CD8-positive, alpha-beta memory T cell (primary cell): Measurements from ENCODE around the gene ZEB2. TPM values are rescaled to one million over a fixed set of nuclear protein-coding genes. Genes with fewer than 3 reads are reported as not detected.
A peak's percentile ranks its signal among the peaks of the same experiment; 100 is the strongest.

Experiments used
- CTCF ChIA-PET: fragments of 350-600 bp; sonication (Branson Sonifier 250); formaldehyde crosslinking; loops from one replicate; lab custom pipeline; 2021; ENCODE audit warnings: antibody characterized with exemption; lab: Charles Lee
- POLR2A ChIA-PET: fragments of 350-600 bp; sonication (Branson Sonifier 250); formaldehyde crosslinking; loops from one replicate; lab custom pipeline; 2021; ENCODE audit warnings: antibody characterized with exemption; lab: Charles Lee
- DNase-seq, 5 donors: peaks; one replicate each; pipeline versions ENCODE4 v3.0.0 to v3.0.0-alpha.2; 2020 to 2022; ENCODE audit warnings: mixed read lengths in 1 of 5
- H3K27ac ChIP-seq: one replicate; pipeline ENCODE4 v1.7.0; 2013; ENCODE audit warnings: low read depth, mild to moderate bottlenecking, low read length, moderate library complexity
- H3K27me3 ChIP-seq: 2 replicates; pipeline ENCODE4 v1.7.0; 2013; ENCODE audit warnings: low read length, mild to moderate bottlenecking; ENCODE audit not compliant: insufficient read depth, poor library complexity, severe bottlenecking
- H3K36me3 ChIP-seq: 2 replicates; pipeline ENCODE4 v1.7.0; 2013; ENCODE audit warnings: mild to moderate bottlenecking, low read length, moderate library complexity; ENCODE audit not compliant: insufficient read depth
- H3K4me1 ChIP-seq: 2 replicates; pipeline ENCODE4 v1.7.0; 2013; ENCODE audit warnings: mild to moderate bottlenecking, low read length, moderate library complexity; ENCODE audit not compliant: insufficient read depth
- H3K4me3 ChIP-seq: 2 replicates; pipeline ENCODE4 v1.7.0; 2013; ENCODE audit warnings: mild to moderate bottlenecking, low read length
- H3K9me3 ChIP-seq: 2 replicates; pipeline ENCODE4 v1.7.0; 2013; ENCODE audit warnings: mild to moderate bottlenecking, low read length
- H3K27ac Mint-ChIP-seq, 8 donors: one replicate each; pipeline ENCODE4 v1.8.0; 2020 to 2021; ENCODE audit warnings: mixed read lengths in 8 of 8, mild to moderate bottlenecking in 6 of 8, inconsistent platforms in 3 of 8, moderate library complexity in 3 of 8
- H3K27me3 Mint-ChIP-seq, 2 donors: one replicate each; pipeline ENCODE4 v1.8.0; 2020 to 2021; ENCODE audit warnings: mixed read lengths in 2 of 2, mild to moderate bottlenecking in 1 of 2, moderate library complexity in 1 of 2
- H3K36me3 Mint-ChIP-seq, 3 donors: one replicate each; pipeline ENCODE4 v1.8.0; 2020 to 2021; ENCODE audit warnings: mixed read lengths in 3 of 3, inconsistent platforms in 1 of 3, mild to moderate bottlenecking in 1 of 3
- H3K4me1 Mint-ChIP-seq, 3 donors: one replicate each; pipeline ENCODE4 v1.8.0; 2020 to 2021; ENCODE audit warnings: mixed read lengths in 3 of 3, inconsistent platforms in 1 of 3, mild to moderate bottlenecking in 1 of 3
- H3K4me3 Mint-ChIP-seq, 7 donors: one replicate each; pipeline ENCODE4 v1.8.0; 2020 to 2021; ENCODE audit warnings: mixed read lengths in 7 of 7, mild to moderate bottlenecking in 6 of 7, moderate library complexity in 4 of 7, inconsistent platforms in 2 of 7
- H3K9me3 Mint-ChIP-seq, 5 donors: one replicate each; pipeline ENCODE4 v1.8.0; 2020 to 2022; ENCODE audit warnings: mixed read lengths in 5 of 5, mild to moderate bottlenecking in 3 of 5, moderate library complexity in 2 of 5, inconsistent platforms in 1 of 5
- polyA plus RNA-seq: library from polyadenylated mRNA; unstranded; fragments of 300-500 nt; fragmentation: Illumina TruSeq; gene quantifications from one replicate; pipeline ENCODE4 v1.2.3, GENCODE V29; 2021
- total RNA-seq, 2 experiments: library from RNA; stranded (reverse); gene quantifications; one replicate each; pipeline ENCODE4 v1.2.3, GENCODE V29; 2021

The ZEB2 gene
- total and polyA plus RNA-seq, 3 experiments from 2014 or later: 20.6 to 35.8 (median 32.7) TPM

DNA sequence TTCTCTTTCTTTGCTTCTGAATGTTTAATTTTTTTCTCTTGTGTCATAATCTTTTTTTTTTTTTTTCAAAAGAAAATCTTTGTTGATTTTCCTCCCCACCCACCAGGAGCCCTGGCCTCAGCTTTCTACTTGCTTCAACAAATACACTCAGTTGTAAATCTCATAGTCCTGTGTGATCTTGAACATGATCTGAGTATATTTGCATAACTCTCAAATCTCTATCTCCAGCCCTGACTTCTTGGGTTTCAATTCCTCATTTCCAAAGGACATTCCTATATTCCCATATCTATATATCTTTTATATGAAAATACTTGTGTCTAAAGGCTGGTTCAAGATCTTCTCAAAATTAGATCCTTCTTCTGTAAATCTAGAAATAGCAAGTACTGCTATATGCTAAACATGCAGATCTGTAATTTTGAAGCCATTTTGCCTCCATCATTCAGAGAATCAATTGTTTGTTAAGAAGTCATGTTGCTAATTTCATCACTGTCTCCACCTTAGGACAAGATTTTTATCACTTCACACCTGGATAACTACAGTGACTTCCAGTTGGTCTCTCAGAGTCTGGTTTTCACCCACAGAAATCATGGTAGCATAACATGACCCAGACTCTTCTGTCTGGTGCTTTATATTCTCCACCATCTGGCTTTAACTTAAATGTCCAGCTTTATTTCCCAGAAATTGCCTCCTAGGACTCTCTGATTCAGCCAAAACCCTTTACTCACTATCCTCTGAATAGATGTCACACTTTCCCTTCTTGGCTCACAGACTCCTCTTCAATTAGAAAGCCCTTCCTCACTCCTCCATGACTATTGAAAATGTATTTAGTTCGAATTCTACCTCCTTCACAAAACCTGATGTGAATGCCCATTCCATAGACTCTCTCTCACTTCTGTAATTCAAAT lies 98.1 kb downstream of the ZEB2 start:
- POLR2A ChIA-PET: no interaction called here
- no peak for DNase-seq
- Mint-ChIP-seq H3K27ac (peak overlapping the region in 1 of 8 donors; percentile 72), H3K36me3 (peaks cover 12 to 28% (median 18%) of the 10 kb centered on the region in 3 donors), H3K4me3 (no peak overlapping the region), H3K27me3 (no peaks in the 10 kb centered on the region), H3K4me1 (peaks cover 3 to 7% (median 7%) of the 10 kb centered on the region in 3 donors), H3K9me3 (peaks cover 0 to 4% (median 2%) of the 10 kb centered on the region in 5 donors)
- Histone ChIP-seq H3K4me3 (no peak overlapping the region), H3K36me3 (no peaks in the 10 kb centered on the region), H3K4me1 (no peaks in the 10 kb centered on the region), H3K27me3 (no peaks in the 10 kb centered on the region), H3K27ac (no peak overlapping the region), H3K9me3 (no peaks in the 10 kb centered on the region)
- CTCF ChIA-PET: no interaction called here

GRCh38 chr2:144419218-144419617 lies 100.7 kb downstream of the ZEB2 start:
- H3K4me3 ChIP-seq: no peak overlapping the region
- no peaks in the 10 kb centered on the region for H3K27me3 Mint-ChIP-seq
- no peaks in the 10 kb centered on the region for H3K27me3 ChIP-seq
- no peak overlapping the region for H3K27ac ChIP-seq
- peaks cover 12 to 28% (median 20%) of the 10 kb centered on the region in 3 donors for H3K4me1 Mint-ChIP-seq
- peaks cover 0 to 4% (median 2%) of the 10 kb centered on the region in 5 donors for H3K9me3 Mint-ChIP-seq
- H3K4me3 Mint-ChIP-seq: no peak overlapping the region
- ChIA-PET POLR2A (no interaction called here), CTCF (no interaction called here)
- H3K36me3 ChIP-seq: no peaks in the 10 kb centered on the region
- no peak for DNase-seq
- no peaks in the 10 kb centered on the region for H3K9me3 ChIP-seq
- H3K4me1 ChIP-seq: no peaks in the 10 kb centered on the region
- peaks cover 14 to 25% (median 22%) of the 10 kb centered on the region in 3 donors for H3K36me3 Mint-ChIP-seq
- peak overlapping the region in 1 of 8 donors; percentile 20 for H3K27ac Mint-ChIP-seq

DNA sequence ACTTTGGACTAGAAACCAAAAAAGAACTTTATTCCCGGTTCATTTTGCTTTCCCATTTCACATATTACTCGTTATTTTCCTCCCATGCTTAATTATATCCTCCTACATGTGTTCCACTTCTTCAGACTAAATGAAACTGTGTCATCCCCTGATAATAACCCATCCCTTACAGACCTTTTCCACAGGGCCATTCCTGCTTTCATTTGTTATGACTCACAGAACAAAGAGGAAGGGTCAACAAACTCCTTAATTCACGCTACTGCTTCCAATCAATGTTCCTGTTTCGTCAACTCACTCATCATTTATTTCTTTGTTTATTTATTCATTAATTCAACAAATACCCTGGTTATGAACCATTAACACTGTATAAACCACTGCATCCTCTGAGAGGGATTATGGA lies 104.5 kb downstream of the ZEB2 start:
- Mint-ChIP-seq H3K4me3 (no peak overlapping the region), H3K27ac (peak overlapping the region in 1 of 8 donors; percentile 36), H3K9me3 (peaks cover 0 to 4% (median 2%) of the 10 kb centered on the region in 5 donors), H3K36me3 (peaks cover 6 to 12% (median 11%) of the 10 kb centered on the region in 3 donors), H3K4me1 (peaks cover 18 to 30% (median 24%) of the 10 kb centered on the region in 3 donors), H3K27me3 (no peaks in the 10 kb centered on the region)
- H3K9me3 ChIP-seq: no peaks in the 10 kb centered on the region
- DNase-seq: no peak
- H3K36me3 ChIP-seq: no peaks in the 10 kb centered on the region
- no peaks in the 10 kb centered on the region for H3K4me1 ChIP-seq
- H3K27ac ChIP-seq: no peak overlapping the region
- H3K27me3 ChIP-seq: no peaks in the 10 kb centered on the region
- H3K4me3 ChIP-seq: no peak overlapping the region
- POLR2A ChIA-PET: no interaction called here
- CTCF ChIA-PET: no interaction called here

GRCh38 chr2:144414324-144414845 lies 105.5 kb downstream of the ZEB2 start:
- Histone ChIP-seq H3K27me3 (no peaks in the 10 kb centered on the region), H3K4me1 (no peaks in the 10 kb centered on the region), H3K9me3 (no peaks in the 10 kb centered on the region), H3K4me3 (no peak overlapping the region), H3K36me3 (no peaks in the 10 kb centered on the region), H3K27ac (no peak overlapping the region)
- peak overlapping the region in 6 of 7 donors; percentile 8 to 77 (median 46) for H3K4me3 Mint-ChIP-seq
- DNase-seq: no peak
- H3K27me3 Mint-ChIP-seq: no peaks in the 10 kb centered on the region
- CTCF ChIA-PET: no interaction called here
- peaks cover 0 to 4% (median 2%) of the 10 kb centered on the region in 5 donors for H3K9me3 Mint-ChIP-seq
- peaks cover 6 to 14% (median 10%) of the 10 kb centered on the region in 3 donors for H3K36me3 Mint-ChIP-seq
- POLR2A ChIA-PET: no interaction called here
- peaks cover 18 to 30% (median 24%) of the 10 kb centered on the region in 3 donors for H3K4me1 Mint-ChIP-seq
- peak overlapping the region in 6 of 8 donors; percentile 8 to 87 (median 42) for H3K27ac Mint-ChIP-seq

DNA sequence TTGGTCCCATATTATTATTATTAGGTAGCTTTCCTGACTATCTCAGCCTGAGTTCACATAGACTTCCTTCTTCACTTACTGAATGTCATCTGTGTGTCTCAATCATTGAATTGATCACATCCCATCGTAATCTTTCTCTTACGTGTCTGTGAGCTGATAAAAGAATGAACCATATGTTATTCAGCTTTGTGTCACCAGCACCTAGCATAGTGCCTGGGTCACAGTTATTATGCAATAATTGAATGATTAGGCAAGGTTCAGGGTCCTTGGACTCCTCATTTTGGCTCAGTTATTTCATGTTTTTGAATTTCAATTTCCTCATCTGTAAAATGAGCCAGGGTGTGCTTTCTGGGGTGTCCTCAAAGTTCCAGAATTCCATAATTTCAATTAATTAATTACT lies 107.2 kb downstream of the ZEB2 start:
- peaks cover 0 to 4% (median 2%) of the 10 kb centered on the region in 5 donors for H3K9me3 Mint-ChIP-seq
- Histone ChIP-seq H3K27ac (no peak overlapping the region), H3K4me3 (no peak overlapping the region), H3K9me3 (no peaks in the 10 kb centered on the region), H3K4me1 (no peaks in the 10 kb centered on the region), H3K27me3 (no peaks in the 10 kb centered on the region), H3K36me3 (no peaks in the 10 kb centered on the region)
- peaks cover 6 to 23% (median 16%) of the 10 kb centered on the region in 3 donors for H3K36me3 Mint-ChIP-seq
- ChIA-PET POLR2A (no interaction called here), CTCF (interaction anchor here (0.9 to 1.0 kb wide), 2 partner anchors 13 to 18 kb away, joined by 3 to 5 read pairs; no protein-coding TSS in a partner anchor)
- no peaks in the 10 kb centered on the region for H3K27me3 Mint-ChIP-seq
- peaks cover 21 to 34% (median 24%) of the 10 kb centered on the region in 3 donors for H3K4me1 Mint-ChIP-seq
- H3K4me3 Mint-ChIP-seq: no peak overlapping the region
- DNase-seq: no peak
- peak overlapping the region in 3 of 8 donors; percentile 4 to 14 (median 6) for H3K27ac Mint-ChIP-seq

DNA sequence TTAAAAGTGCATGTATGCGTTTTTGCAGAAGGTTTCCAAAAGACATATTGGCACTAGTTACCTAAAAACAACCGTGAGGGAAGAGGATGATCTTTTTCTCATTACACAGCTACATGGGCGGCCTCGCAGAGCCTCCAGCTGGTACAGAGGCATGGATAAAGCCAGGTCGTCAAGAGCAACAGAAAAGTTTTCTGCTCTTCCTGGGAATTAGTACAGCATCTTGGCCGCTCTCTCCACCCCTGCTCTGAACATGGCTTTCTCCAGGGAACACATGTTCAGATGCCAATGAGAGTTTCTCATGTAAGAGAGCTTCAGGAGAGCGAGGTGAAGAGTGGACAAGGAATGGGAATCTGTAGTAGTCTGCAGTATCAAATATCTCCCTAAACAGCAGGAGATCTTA lies 108.4 kb downstream of the ZEB2 start:
- Histone ChIP-seq H3K27ac (no peak overlapping the region), H3K4me1 (no peaks in the 10 kb centered on the region), H3K4me3 (no peak overlapping the region), H3K27me3 (no peaks in the 10 kb centered on the region), H3K9me3 (no peaks in the 10 kb centered on the region), H3K36me3 (no peaks in the 10 kb centered on the region)
- Mint-ChIP-seq H3K9me3 (no peaks in the 10 kb centered on the region), H3K36me3 (peaks cover 2 to 21% (median 10%) of the 10 kb centered on the region in 3 donors), H3K27me3 (no peaks in the 10 kb centered on the region), H3K4me1 (peaks cover 21 to 42% (median 25%) of the 10 kb centered on the region in 3 donors), H3K4me3 (no peak overlapping the region), H3K27ac (no peak overlapping the region)
- ChIA-PET CTCF (no interaction called here), POLR2A (no interaction called here)
- no peak for DNase-seq

- Histone ChIP-seq H3K27me3 (no peaks in the 10 kb centered on the region), H3K9me3 (no peaks in the 10 kb centered on the region), H3K4me3 (no peak overlapping the region), H3K4me1 (no peaks in the 10 kb centered on the region), H3K36me3 (no peaks in the 10 kb centered on the region), H3K27ac (no peak overlapping the region)
- CTCF ChIA-PET: no interaction called here
- Mint-ChIP-seq H3K4me3 (no peak overlapping the region), H3K27ac (peak overlapping the region in 1 of 8 donors; percentile 6), H3K27me3 (no peaks in the 10 kb centered on the region), H3K9me3 (no peaks in the 10 kb centered on the region), H3K4me1 (peaks cover 15 to 29% (median 19%) of the 10 kb centered on the region in 3 donors), H3K36me3 (peaks cover 1 to 27% (median 6%) of the 10 kb centered on the region in 3 donors)
- POLR2A ChIA-PET: no interaction called here
- DNase-seq: no peak
These were observed 110.7 kb downstream of the ZEB2 start for GRCh38 chr2:144409241-144409640.

- POLR2A ChIA-PET: no interaction called here
- H3K4me1 Mint-ChIP-seq: peaks cover 13 to 21% (median 17%) of the 10 kb centered on the region in 3 donors
These were observed 112.7 kb downstream of the ZEB2 start for GRCh38 chr2:144407262-144407661.

More at GRCh38 chr2:144407262-144407661, 112.7 kb downstream of the ZEB2 start:
- H3K4me3 Mint-ChIP-seq: no peak overlapping the region
- Histone ChIP-seq H3K36me3 (no peaks in the 10 kb centered on the region), H3K27ac (no peak overlapping the region), H3K4me1 (no peaks in the 10 kb centered on the region), H3K4me3 (no peak overlapping the region), H3K9me3 (no peaks in the 10 kb centered on the region), H3K27me3 (no peaks in the 10 kb centered on the region)
- H3K27me3 Mint-ChIP-seq: no peaks in the 10 kb centered on the region
- no peaks in the 10 kb centered on the region for H3K9me3 Mint-ChIP-seq
- CTCF ChIA-PET: no interaction called here
- peak overlapping the region in 1 of 8 donors; percentile 23 for H3K27ac Mint-ChIP-seq
- no peak for DNase-seq
- peaks cover 4 to 37% (median 10%) of the 10 kb centered on the region in 3 donors for H3K36me3 Mint-ChIP-seq
